ENCODE results near the gene WNT2B.

Gene WNT2B

DNA sequence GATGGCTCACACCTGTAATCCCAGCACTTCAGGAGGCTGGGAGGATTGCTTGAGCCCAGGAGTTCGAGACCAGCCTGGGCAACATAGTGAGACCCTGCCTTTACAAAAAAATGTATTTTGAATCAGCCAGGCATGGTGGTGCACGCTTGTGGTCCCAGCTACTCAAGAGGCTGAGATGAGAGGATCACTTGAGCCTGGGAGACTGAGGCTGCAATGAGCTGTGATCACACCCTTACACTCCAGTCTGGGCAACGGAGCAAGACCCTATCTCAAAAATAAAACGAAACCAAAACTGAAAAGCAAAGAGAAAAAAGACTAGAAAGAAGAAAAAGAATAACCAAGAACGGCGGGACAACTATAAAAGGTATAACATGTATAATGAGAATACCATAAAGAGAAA is 15.4 kb upstream of the WNT2B start:
- TF ChIP-seq FOXM1 (IDR thresholded peaks at IDR 0.05; ENCODE audit: borderline replicate concordance, low read depth) (no peak), EP300 (IDR thresholded peaks at IDR 0.05; ENCODE audit: borderline replicate concordance) (no peak), CEBPB (IDR thresholded peaks at IDR 0.05) (no peak), NFIC (IDR thresholded peaks at IDR 0.05) (no peak), CREB1 (IDR thresholded peaks at IDR 0.05; ENCODE audit: low read depth) (no peak), ZBTB7A (IDR thresholded peaks at IDR 0.05; ENCODE audit: low read depth) (no peak), TCF12 (IDR thresholded peaks at IDR 0.05; ENCODE audit: low read depth) (no peak), RAD21 (IDR thresholded peaks at IDR 0.05; ENCODE audit: low read depth) (no peak), YY1 (IDR thresholded peaks at IDR 0.05; ENCODE audit: low read depth) (no peak), TEAD4 (IDR thresholded peaks at IDR 0.05) (no peak), TAF1 (IDR thresholded peaks at IDR 0.05; ENCODE audit: low read depth) (no peak), EGR1 (IDR thresholded peaks at IDR 0.05) (no peak)
- TF ChIP-seq, protein P1, sequence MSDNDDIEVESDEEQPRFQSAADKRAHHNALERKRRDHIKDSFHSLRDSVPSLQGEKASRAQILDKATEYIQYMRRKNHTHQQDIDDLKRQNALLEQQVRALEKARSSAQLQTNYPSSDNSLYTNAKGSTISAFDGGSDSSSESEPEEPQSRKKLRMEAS (IDR thresholded peaks at IDR 0.05): no peak
- TF ChIP-seq, protein P2, sequence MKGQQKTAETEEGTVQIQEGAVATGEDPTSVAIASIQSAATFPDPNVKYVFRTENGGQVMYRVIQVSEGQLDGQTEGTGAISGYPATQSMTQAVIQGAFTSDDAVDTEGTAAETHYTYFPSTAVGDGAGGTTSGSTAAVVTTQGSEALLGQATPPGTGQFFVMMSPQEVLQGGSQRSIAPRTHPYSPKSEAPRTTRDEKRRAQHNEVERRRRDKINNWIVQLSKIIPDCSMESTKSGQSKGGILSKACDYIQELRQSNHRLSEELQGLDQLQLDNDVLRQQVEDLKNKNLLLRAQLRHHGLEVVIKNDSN (IDR thresholded peaks at IDR 0.05): no peak
- TF ChIP-seq, protein P3, sequence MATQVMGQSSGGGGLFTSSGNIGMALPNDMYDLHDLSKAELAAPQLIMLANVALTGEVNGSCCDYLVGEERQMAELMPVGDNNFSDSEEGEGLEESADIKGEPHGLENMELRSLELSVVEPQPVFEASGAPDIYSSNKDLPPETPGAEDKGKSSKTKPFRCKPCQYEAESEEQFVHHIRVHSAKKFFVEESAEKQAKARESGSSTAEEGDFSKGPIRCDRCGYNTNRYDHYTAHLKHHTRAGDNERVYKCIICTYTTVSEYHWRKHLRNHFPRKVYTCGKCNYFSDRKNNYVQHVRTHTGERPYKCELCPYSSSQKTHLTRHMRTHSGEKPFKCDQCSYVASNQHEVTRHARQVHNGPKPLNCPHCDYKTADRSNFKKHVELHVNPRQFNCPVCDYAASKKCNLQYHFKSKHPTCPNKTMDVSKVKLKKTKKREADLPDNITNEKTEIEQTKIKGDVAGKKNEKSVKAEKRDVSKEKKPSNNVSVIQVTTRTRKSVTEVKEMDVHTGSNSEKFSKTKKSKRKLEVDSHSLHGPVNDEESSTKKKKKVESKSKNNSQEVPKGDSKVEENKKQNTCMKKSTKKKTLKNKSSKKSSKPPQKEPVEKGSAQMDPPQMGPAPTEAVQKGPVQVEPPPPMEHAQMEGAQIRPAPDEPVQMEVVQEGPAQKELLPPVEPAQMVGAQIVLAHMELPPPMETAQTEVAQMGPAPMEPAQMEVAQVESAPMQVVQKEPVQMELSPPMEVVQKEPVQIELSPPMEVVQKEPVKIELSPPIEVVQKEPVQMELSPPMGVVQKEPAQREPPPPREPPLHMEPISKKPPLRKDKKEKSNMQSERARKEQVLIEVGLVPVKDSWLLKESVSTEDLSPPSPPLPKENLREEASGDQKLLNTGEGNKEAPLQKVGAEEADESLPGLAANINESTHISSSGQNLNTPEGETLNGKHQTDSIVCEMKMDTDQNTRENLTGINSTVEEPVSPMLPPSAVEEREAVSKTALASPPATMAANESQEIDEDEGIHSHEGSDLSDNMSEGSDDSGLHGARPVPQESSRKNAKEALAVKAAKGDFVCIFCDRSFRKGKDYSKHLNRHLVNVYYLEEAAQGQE (IDR thresholded peaks at IDR 0.05; ENCODE audit: low read depth): no peak

DNA sequence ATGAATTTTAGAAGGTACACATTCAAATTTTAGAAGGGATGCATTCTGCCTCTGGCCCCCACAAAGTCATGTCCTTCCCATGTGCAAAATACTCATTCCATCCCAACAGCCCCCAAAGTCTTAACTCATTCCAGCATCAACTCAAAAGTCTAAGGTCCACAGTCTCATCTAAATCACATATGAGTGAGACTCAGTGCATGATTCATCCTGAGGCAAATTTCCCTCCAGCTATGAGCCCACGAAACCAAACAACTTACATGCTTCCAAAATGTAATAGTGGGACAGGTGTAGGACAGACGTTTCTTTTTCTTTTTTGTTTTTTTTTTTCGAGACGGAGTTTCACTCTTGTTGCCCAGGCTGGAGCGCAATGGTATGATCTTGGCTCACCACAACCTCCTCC is 12.5 kb upstream of the WNT2B start:
- no peak for TF ChIP-seq CREB1 (IDR thresholded peaks at IDR 0.05; ENCODE audit: low read depth)

DNA sequence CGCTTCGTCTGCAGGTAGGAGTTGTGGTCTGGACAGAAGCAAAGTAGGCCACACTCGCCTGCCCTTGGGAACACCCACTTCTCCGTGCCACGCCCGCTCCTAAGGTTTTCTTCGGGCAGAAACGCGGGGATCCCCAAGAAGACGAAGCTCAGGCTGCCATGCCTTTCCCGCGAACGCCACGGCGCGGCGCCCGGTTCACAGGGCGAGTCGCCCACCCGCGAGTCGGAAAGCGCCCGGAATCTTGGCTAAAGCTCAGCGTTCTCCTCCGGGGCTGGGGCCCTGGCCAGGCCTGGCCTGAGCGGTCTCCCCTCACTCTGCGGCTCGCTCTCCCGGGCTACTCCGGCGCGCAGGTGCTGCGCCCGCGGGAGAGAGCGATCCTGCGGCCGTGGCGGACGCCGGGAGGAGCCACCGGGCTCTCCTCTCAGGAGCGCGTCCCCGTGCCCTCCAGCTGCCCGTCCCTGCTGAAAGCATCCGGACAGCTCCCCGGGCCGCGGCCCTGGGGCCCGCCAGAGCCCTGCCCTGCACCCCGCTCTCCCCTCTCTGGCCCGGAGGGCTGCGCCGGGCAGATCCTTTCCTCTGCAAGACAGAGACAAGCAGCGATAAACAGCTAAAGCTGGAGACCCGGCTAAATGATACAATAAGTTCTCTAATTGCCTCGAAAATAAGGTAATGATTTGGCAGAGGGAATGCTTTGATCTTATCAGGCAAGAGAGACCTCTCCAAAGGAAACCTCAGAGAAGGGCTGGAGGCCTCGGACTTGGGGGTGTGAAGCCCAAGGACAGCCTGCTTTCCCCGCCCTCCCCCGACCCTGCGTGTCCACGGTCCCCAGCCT is 6.7 kb upstream of the WNT2B start:
- 0 out of 2 replicates have a peak, but pooled peaks have one; percentile 47 for TF ChIP-seq ZBTB7A (IDR thresholded peaks at IDR 0.05; ENCODE audit: low read depth)
- TF ChIP-seq FOXM1 (IDR thresholded peaks at IDR 0.05; ENCODE audit: borderline replicate concordance, low read depth): no peak
- peak; percentile 68 for TF ChIP-seq RAD21 (IDR thresholded peaks at IDR 0.05; ENCODE audit: low read depth)
- TF ChIP-seq, protein P3 (IDR thresholded peaks at IDR 0.05; ENCODE audit: low read depth): peak; percentile 61
- TF ChIP-seq, protein P2 (IDR thresholded peaks at IDR 0.05): no peak
- TF ChIP-seq CEBPB (IDR thresholded peaks at IDR 0.05): no peak
- TF ChIP-seq, protein P1 (IDR thresholded peaks at IDR 0.05): peak; percentile 85
- TF ChIP-seq TEAD4 (IDR thresholded peaks at IDR 0.05): no peak
- no peak for TF ChIP-seq EGR1 (IDR thresholded peaks at IDR 0.05)
- TF ChIP-seq TAF1 (IDR thresholded peaks at IDR 0.05; ENCODE audit: low read depth): 0 out of 2 replicates have a peak, but pooled peaks have one; percentile 28
- no peak for TF ChIP-seq EP300 (IDR thresholded peaks at IDR 0.05; ENCODE audit: borderline replicate concordance)
- TF ChIP-seq CREB1 (IDR thresholded peaks at IDR 0.05; ENCODE audit: low read depth): no peak
- no peak for TF ChIP-seq NFIC (IDR thresholded peaks at IDR 0.05)
- no peak for TF ChIP-seq YY1 (IDR thresholded peaks at IDR 0.05; ENCODE audit: low read depth)
- TF ChIP-seq TCF12 (IDR thresholded peaks at IDR 0.05; ENCODE audit: low read depth): no peak

DNA sequence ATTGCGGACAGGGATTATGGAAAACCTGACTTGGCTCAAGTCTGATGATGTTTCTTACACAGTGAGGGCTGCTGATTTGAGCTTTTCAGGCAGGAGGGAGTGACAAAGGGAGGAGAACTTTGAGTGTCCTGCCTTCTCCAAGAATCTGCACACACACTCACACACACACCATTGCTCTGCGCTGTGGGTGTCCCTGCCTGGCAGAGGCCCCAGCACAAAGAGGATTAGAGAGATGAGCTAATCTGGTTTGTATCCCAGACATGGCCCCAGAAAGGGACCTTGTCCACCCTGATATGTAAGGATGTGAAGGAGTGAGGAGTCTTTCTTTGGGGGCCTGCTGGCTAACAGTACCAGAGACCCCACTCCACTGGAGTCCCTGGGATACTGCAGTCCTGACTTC is 5.9 kb upstream of the WNT2B start:
- no peak for TF ChIP-seq NFIC (IDR thresholded peaks at IDR 0.05)
- TF ChIP-seq, protein P1 (IDR thresholded peaks at IDR 0.05): no peak
- TF ChIP-seq, protein P3 (IDR thresholded peaks at IDR 0.05; ENCODE audit: low read depth): no peak
- TF ChIP-seq TAF1 (IDR thresholded peaks at IDR 0.05; ENCODE audit: low read depth): no peak
- no peak for TF ChIP-seq TCF12 (IDR thresholded peaks at IDR 0.05; ENCODE audit: low read depth)
- TF ChIP-seq YY1 (IDR thresholded peaks at IDR 0.05; ENCODE audit: low read depth): no peak
- TF ChIP-seq TEAD4 (IDR thresholded peaks at IDR 0.05): no peak
- no peak for TF ChIP-seq FOXM1 (IDR thresholded peaks at IDR 0.05; ENCODE audit: borderline replicate concordance, low read depth)
- TF ChIP-seq EP300 (IDR thresholded peaks at IDR 0.05; ENCODE audit: borderline replicate concordance): no peak
- no peak for TF ChIP-seq CEBPB (IDR thresholded peaks at IDR 0.05)
- no peak for TF ChIP-seq ZBTB7A (IDR thresholded peaks at IDR 0.05; ENCODE audit: low read depth)
- TF ChIP-seq RAD21 (IDR thresholded peaks at IDR 0.05; ENCODE audit: low read depth): no peak
- TF ChIP-seq EGR1 (IDR thresholded peaks at IDR 0.05): no peak
- TF ChIP-seq, protein P2 (IDR thresholded peaks at IDR 0.05): no peak

Measured in Ishikawa (cell line).